Measurements from ENCODE around the gene C2orf68. TPM values are rescaled to one million over a fixed set of nuclear protein-coding genes. Genes with fewer than 3 reads are reported as not detected.

The C2orf68 gene
- total and polyA plus RNA-seq, 2 of the 13 experiments (the other 11 are each of a cell fraction or from before 2014, with no cell fraction given), result 47.1 to 77.4 TPM

GRCh38 chr2:85584857-85585780 lies 26.7 kb downstream of the C2orf68 start (continued):
- TF ChIP-seq MEF2D (CRISPR knock-in tag; IDR thresholded peaks at IDR 0.05) (peak; percentile 94), NR2F6 (IDR thresholded peaks at IDR 0.05) (peak; percentile 89), NR2F6 (CRISPR knock-in tag; IDR thresholded peaks at IDR 0.05) (peak; percentile 94), MNT (IDR thresholded peaks at IDR 0.05) (0 out of 2 replicates have a peak, but pooled peaks have one; percentile 22), JUN (CRISPR knock-in tag; IDR thresholded peaks at IDR 0.05) (peak; percentile 94), THAP9 (CRISPR knock-in tag; IDR thresholded peaks at IDR 0.05; ENCODE audit: borderline replicate concordance) (peak; percentile 66), E2F1 (CRISPR knock-in tag; IDR thresholded peaks at IDR 0.05) (peak; percentile 48; the same call in 1 of the 2 replicates), ZBTB37 (CRISPR knock-in tag; IDR thresholded peaks at IDR 0.05) (no peak), NR2F1 (CRISPR knock-in tag; IDR thresholded peaks at IDR 0.05) (peak in 1 of 2 experiments; percentile 73; a peak in 2 of 4 replicates), HNF4A (CRISPR knock-in tag; IDR thresholded peaks at IDR 0.05) (peak; percentile 83), KLF16 (CRISPR knock-in tag; IDR thresholded peaks at IDR 0.05) (peak in 1 of 2 experiments; percentile 63; a peak in 2 of 4 replicates), RFX1 (IDR thresholded peaks at IDR 0.05) (no peak), ZBTB26 (CRISPR knock-in tag; IDR thresholded peaks at IDR 0.05; ENCODE audit: borderline replicate concordance) (peak; percentile 88), SAP130 (CRISPR knock-in tag; IDR thresholded peaks at IDR 0.05; ENCODE audit: low read depth) (peak; percentile 98), FOXP4 (CRISPR knock-in tag; IDR thresholded peaks at IDR 0.05) (peak; percentile 75; the same call in 1 of the 2 replicates), TBX2 (CRISPR knock-in tag; IDR thresholded peaks at IDR 0.05; ENCODE audit: borderline replicate concordance) (peak; percentile 94)
